GM21423 (cell line): ENCODE data around the gene SSX4.
"Not testable (repeated sequence)": the region's sequence is repeated elsewhere in the genome, so short reads cannot be mapped to it uniquely, and the experiment has no call there.

ENCODE experiments used
- ATAC-seq: cut with Tn5 transposase; IDR thresholded peaks from one replicate; pipeline ENCODE4 v1.9.1; 2021; ENCODE audit warnings: mild to moderate bottlenecking, moderate library complexity; ENCODE audit not compliant: unreplicated experiment

SSX4 gene

GRCh38 chrX:48383239-48383638, at the start of gene SSX4:
Gene SSX4, plus strand, starts transcription at chrX:48383539. Its CDS starts 515 bp downstream, at chrX:48384054.
- ATAC-seq: not testable (repeated sequence)

- ATAC-seq: not testable (repeated sequence)
These were observed 37.3 kb upstream of the SSX4 start for GRCh38 chrX:48346059-48346458.

GRCh38 chrX:48356315-48357094, 26.8 kb upstream of the SSX4 start, which contains the start of gene SSX3:
Gene SSX3, minus strand, starts transcription at chrX:48356703. Its CDS starts 1,454 bp downstream, at chrX:48355249.
- not testable (repeated sequence) for ATAC-seq

- no peak for ATAC-seq
These were observed 25.7 kb upstream of the SSX4 start for GRCh38 chrX:48357681-48358080.

- not testable (repeated sequence) for ATAC-seq
These were observed 24.1 kb upstream of the SSX4 start for GRCh38 chrX:48359281-48359680.

- ATAC-seq: not testable (repeated sequence)
These were observed 15.5 kb upstream of the SSX4 start for GRCh38 chrX:48367717-48368408.

- not testable (repeated sequence) for ATAC-seq
These were observed 12.9 kb upstream of the SSX4 start for GRCh38 chrX:48370408-48370807.

- ATAC-seq: not testable (repeated sequence)
These were observed 13.6 kb downstream of the SSX4 start for GRCh38 chrX:48396931-48397330.

GRCh38 chrX:48397825-48398224, 14.5 kb downstream of the SSX4 start:
- not testable (repeated sequence) for ATAC-seq

- ATAC-seq: not testable (repeated sequence)
These were observed 28.5 kb downstream of the SSX4 start, which contains the start of gene SSX4B for GRCh38 chrX:48411860-48412259. Gene SSX4B, minus strand, starts transcription at chrX:48411960. Its CDS starts 588 bp downstream, at chrX:48411372.

GRCh38 chrX:48427027-48427716, 43.8 kb downstream of the SSX4 start:
- ATAC-seq: not testable (repeated sequence)

- not testable (repeated sequence) for ATAC-seq
These were observed 46.3 kb downstream of the SSX4 start for GRCh38 chrX:48429606-48430005.

- not testable (repeated sequence) for ATAC-seq
These were observed 46.8 kb downstream of the SSX4 start for GRCh38 chrX:48430166-48430565.

GRCh38 chrX:48433713-48434112, 50.4 kb downstream of the SSX4 start:
- not testable (repeated sequence) for ATAC-seq
